ENCODE results near the gene PLA1A.

- TF ChIP-seq, protein P1, sequence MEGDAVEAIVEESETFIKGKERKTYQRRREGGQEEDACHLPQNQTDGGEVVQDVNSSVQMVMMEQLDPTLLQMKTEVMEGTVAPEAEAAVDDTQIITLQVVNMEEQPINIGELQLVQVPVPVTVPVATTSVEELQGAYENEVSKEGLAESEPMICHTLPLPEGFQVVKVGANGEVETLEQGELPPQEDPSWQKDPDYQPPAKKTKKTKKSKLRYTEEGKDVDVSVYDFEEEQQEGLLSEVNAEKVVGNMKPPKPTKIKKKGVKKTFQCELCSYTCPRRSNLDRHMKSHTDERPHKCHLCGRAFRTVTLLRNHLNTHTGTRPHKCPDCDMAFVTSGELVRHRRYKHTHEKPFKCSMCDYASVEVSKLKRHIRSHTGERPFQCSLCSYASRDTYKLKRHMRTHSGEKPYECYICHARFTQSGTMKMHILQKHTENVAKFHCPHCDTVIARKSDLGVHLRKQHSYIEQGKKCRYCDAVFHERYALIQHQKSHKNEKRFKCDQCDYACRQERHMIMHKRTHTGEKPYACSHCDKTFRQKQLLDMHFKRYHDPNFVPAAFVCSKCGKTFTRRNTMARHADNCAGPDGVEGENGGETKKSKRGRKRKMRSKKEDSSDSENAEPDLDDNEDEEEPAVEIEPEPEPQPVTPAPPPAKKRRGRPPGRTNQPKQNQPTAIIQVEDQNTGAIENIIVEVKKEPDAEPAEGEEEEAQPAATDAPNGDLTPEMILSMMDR (IDR thresholded peaks at IDR 0.05): no peak
- TF ChIP-seq POLR2A (IDR thresholded peaks at IDR 0.05) (no peak), EP300 (IDR thresholded peaks at IDR 0.05) (no peak), POLR2AphosphoS5 (IDR thresholded peaks at IDR 0.05) (no peak)
Measured at GRCh38 chr3:119628390-119628789, 30.7 kb downstream of the PLA1A start.

Data from upper lobe of left lung (tissue), 4 donors.